H9 (cell line): ENCODE data around the gene ZNF618. TPM values are rescaled to one million over a fixed set of nuclear protein-coding genes. Genes with fewer than 3 reads are reported as not detected.

Experiments used
- DNase-seq: peaks from one replicate; pipeline ENCODE4 v3.0.0-alpha.2; 2017
- H2AFZ ChIP-seq: one replicate; pipeline ENCODE4 v1.6.1; 2013; ENCODE audit warnings: mild to moderate bottlenecking, low read length, control low read depth, moderate library complexity
- H2AK5ac ChIP-seq: 2 replicates; pipeline ENCODE4 v1.6.1; 2013; ENCODE audit warnings: low read length, control low read depth, mixed read lengths; ENCODE audit not compliant: insufficient read length
- H2BK120ac ChIP-seq: one replicate; pipeline ENCODE4 v1.6.1; 2013; ENCODE audit warnings: low read depth, mild to moderate bottlenecking, low read length, control low read depth, inconsistent platforms; ENCODE audit not compliant: poor library complexity, severe bottlenecking
- H2BK12ac ChIP-seq: 2 replicates; pipeline ENCODE4 v1.6.1; 2013; ENCODE audit warnings: low read length, control low read depth, mixed read lengths, low read depth; ENCODE audit not compliant: insufficient read length
- H2BK15ac ChIP-seq: 2 replicates; pipeline ENCODE4 v1.6.1; 2013; ENCODE audit warnings: low read depth, low read length, control low read depth
- H2BK20ac ChIP-seq: one replicate; pipeline ENCODE4 v1.6.1; 2013; ENCODE audit warnings: low read depth, mild to moderate bottlenecking, low read length, control low read depth, inconsistent platforms; ENCODE audit not compliant: poor library complexity, severe bottlenecking
- H2BK5ac ChIP-seq: 2 replicates; pipeline ENCODE4 v1.6.1; 2013; ENCODE audit warnings: low read length, control low read depth, mixed read lengths; ENCODE audit not compliant: insufficient read length
- H3K14ac ChIP-seq: 2 replicates; pipeline ENCODE4 v1.6.1; 2013; ENCODE audit warnings: low read length, control low read depth; ENCODE audit not compliant: insufficient read depth
- H3K18ac ChIP-seq: 2 replicates; pipeline ENCODE4 v1.6.1; 2013; ENCODE audit warnings: low read depth, mild to moderate bottlenecking, mixed read lengths, low read length, control low read depth; ENCODE audit not compliant: insufficient read length
- H3K23ac ChIP-seq: 2 replicates; pipeline ENCODE4 v1.6.1; 2013; ENCODE audit warnings: low read length, control low read depth, mixed read lengths, low read depth; ENCODE audit not compliant: insufficient read length
- H3K23me2 ChIP-seq: 2 replicates; pipeline ENCODE4 v1.6.1; 2013; ENCODE audit warnings: low read depth, mild to moderate bottlenecking, mixed read lengths, low read length, control low read depth; ENCODE audit not compliant: insufficient read length, poor library complexity, severe bottlenecking
- H3K27ac ChIP-seq: 2 replicates; pipeline ENCODE4 v1.5.1; 2013; ENCODE audit warnings: low read length, control low read depth, mixed read lengths, low read depth; ENCODE audit not compliant: insufficient read length
- H3K27me3 ChIP-seq: 2 replicates; pipeline ENCODE4 v1.6.1; 2013; ENCODE audit warnings: low read length, control low read depth, inconsistent platforms; ENCODE audit not compliant: insufficient read depth
- H3K4ac ChIP-seq: 2 replicates; pipeline ENCODE4 v1.6.1; 2013; ENCODE audit warnings: low read depth, mild to moderate bottlenecking, control low read depth, inconsistent platforms, low read length, moderate library complexity
- H3K4me1 ChIP-seq: 2 replicates; pipeline ENCODE4 v1.6.1; 2013; ENCODE audit warnings: low read length, control low read depth, inconsistent platforms; ENCODE audit not compliant: insufficient read depth
- H3K4me2 ChIP-seq: 2 replicates; pipeline ENCODE4 v1.6.1; 2013; ENCODE audit warnings: low read length, control low read depth, mixed read lengths; ENCODE audit not compliant: insufficient read length, insufficient read depth
- H3K56ac ChIP-seq: 2 replicates; pipeline ENCODE4 v1.6.1; 2013; ENCODE audit warnings: low read depth, mild to moderate bottlenecking, mixed read lengths, low read length, control low read depth; ENCODE audit not compliant: insufficient read length
- H3K79me1 ChIP-seq: 2 replicates; pipeline ENCODE4 v1.6.1; 2013; ENCODE audit warnings: low read depth, mild to moderate bottlenecking, moderate library complexity, low read length, control low read depth, inconsistent platforms; ENCODE audit not compliant: insufficient read depth, poor library complexity, severe bottlenecking
- H3K79me2 ChIP-seq: 2 replicates; pipeline ENCODE4 v1.6.1; 2013; ENCODE audit warnings: low read length, control low read depth, inconsistent platforms; ENCODE audit not compliant: insufficient read depth
- H3K9ac ChIP-seq: 2 replicates; pipeline ENCODE4 v1.6.1; 2013; ENCODE audit warnings: low read length, control low read depth, mixed read lengths; ENCODE audit not compliant: insufficient read length; ENCODE audit errors: extremely low read depth
- H3K9me3 ChIP-seq: one replicate; pipeline ENCODE4 v1.6.1; 2013; ENCODE audit warnings: low read depth, low read length, inconsistent platforms; ENCODE audit not compliant: control insufficient read depth
- H3T11ph ChIP-seq: one replicate; pipeline ENCODE4 v1.6.1; 2013; ENCODE audit warnings: mild to moderate bottlenecking, low read length, control low read depth, inconsistent platforms
- H4K20me1 ChIP-seq: one replicate; pipeline ENCODE4 v1.6.1; 2013; ENCODE audit not compliant: control insufficient read depth, insufficient read length, insufficient read depth
- H4K5ac ChIP-seq: 2 replicates; pipeline ENCODE4 v1.6.1; 2013; ENCODE audit warnings: low read depth, mild to moderate bottlenecking, mixed read lengths, low read length, control low read depth; ENCODE audit not compliant: insufficient read length
- H4K8ac ChIP-seq: replicated peaks from 2 replicates; pipeline ENCODE4 v1.6.1; 2013; ENCODE audit warnings: low read length, control low read depth, mixed read lengths, low read depth; ENCODE audit not compliant: insufficient read length
- H4K91ac ChIP-seq: 2 replicates; pipeline ENCODE4 v1.6.1; 2013; ENCODE audit warnings: low read depth, mild to moderate bottlenecking, moderate library complexity, mixed read lengths, low read length, control low read depth; ENCODE audit not compliant: insufficient read length
- H3K27ac Mint-ChIP-seq, 3 experiments: 2 replicates in 2 of 3; 3 replicates in 1 of 3; pipeline ENCODE4 v1.8.0; 2020 to 2021; ENCODE audit warnings: mixed read lengths in 3 of 3, mild to moderate bottlenecking in 1 of 3, moderate library complexity in 1 of 3
- H3K27me3 Mint-ChIP-seq: 2 replicates; pipeline ENCODE4 v1.8.0; 2021; ENCODE audit warnings: low read depth, mild to moderate bottlenecking, moderate library complexity, mixed read lengths
- H3K36me3 Mint-ChIP-seq, 3 experiments: 2 replicates in 2 of 3; 3 replicates in 1 of 3; pipeline ENCODE4 v1.8.0; 2020 to 2021; ENCODE audit warnings: low read depth in 3 of 3, mixed read lengths in 3 of 3; ENCODE audit not compliant: insufficient read depth in 1 of 3
- H3K4me1 Mint-ChIP-seq, 2 experiments: 2 replicates each; pipeline ENCODE4 v1.8.0; 2020; ENCODE audit warnings: mixed read lengths in 2 of 2
- H3K4me3 Mint-ChIP-seq, 2 experiments: 2 replicates in 1 of 2; 3 replicates in 1 of 2; pipeline ENCODE4 v1.8.0; 2020 to 2021; ENCODE audit warnings: mild to moderate bottlenecking in 2 of 2, mixed read lengths in 2 of 2, moderate library complexity in 1 of 2
- H3K9me3 Mint-ChIP-seq, 2 experiments: 2 replicates in 1 of 2; 3 replicates in 1 of 2; pipeline ENCODE4 v1.8.0; 2020; ENCODE audit warnings: mild to moderate bottlenecking in 2 of 2, mixed read lengths in 2 of 2, moderate library complexity in 1 of 2
- WGBS: extraction: QIAGEN DNeasy Blood & Tissue Kit; methylation state at CpG from one replicate; pipeline ENCODE4 v1.1.7; 2013; ENCODE audit warnings: missing lambda C conversion rate, low lambda C conversion rate, mixed read lengths; ENCODE audit not compliant: insufficient read length; ENCODE audit errors: extremely low coverage; 5-methylcytosine and 5-hydroxymethylcytosine counted together
- total RNA-seq: library from RNA; stranded (reverse); gene quantifications from 2 replicates; pipeline ENCODE4 v1.2.1, GENCODE V29; 2021
- TF ChIP-seq, protein P1 (sequence below): fragments of 200-600 bp; sonication (generic); conservative IDR thresholded peaks from 3 replicates; pipeline ENCODE4 v1.8.0; 2021; ENCODE audit warnings: antibody characterized with exemption, mild to moderate bottlenecking

The ZNF618 gene
- total RNA-seq, 1 experiment from 2014 or later, result 13.6 TPM

DNA sequence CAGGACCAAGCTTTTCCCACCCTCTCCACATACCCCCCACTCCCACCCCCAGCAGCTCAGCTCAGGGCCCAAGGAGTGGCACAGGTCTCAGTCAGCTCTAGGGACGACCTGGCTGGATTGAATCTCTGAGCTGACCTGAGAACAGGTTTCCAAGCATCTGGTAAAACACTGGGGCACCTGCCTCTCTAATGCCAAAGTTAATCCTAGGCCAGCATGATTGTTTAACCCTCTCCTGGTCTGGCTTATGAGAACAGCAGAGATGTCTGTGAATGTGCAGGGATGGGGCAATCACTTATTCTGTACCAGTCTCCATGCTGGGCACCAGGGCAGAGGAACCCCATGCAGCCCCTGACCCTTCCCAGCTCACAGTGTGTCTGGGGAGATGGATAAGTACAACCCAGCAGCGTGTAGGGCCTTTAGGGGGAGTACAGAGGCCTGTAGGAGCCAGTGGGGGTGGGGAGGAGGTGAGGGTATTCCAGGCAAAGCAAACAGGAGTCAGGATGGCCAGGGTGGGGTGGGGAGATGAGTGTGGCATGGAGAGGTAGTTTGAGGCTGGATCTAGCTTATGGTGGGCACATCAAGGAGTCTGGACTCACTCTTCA lies 223.7 kb downstream of the ZNF618 start:
- no peaks in the 10 kb centered on the region for H3K79me2 ChIP-seq
- DNase-seq, result no peak
- no peak overlapping the region for H3K56ac ChIP-seq
- no peak overlapping the region for H3K27ac ChIP-seq
- H4K20me1 ChIP-seq, result no peaks in the 10 kb centered on the region
- no peak overlapping the region for H4K5ac ChIP-seq
- Mint-ChIP-seq H3K9me3 (peaks cover 12% of the 10 kb centered on the region in 2 experiments), H3K36me3 (peaks cover 2 to 9% (median 3%) of the 10 kb centered on the region in 3 experiments; a peak in 4 of 7 replicates), H3K4me1 (peaks cover 8 to 22% of the 10 kb centered on the region in 2 experiments), H3K27ac (no peak overlapping the region), H3K4me3 (no peak overlapping the region), H3K27me3 (peaks cover 78% of the 10 kb centered on the region)
- no peak overlapping the region for H2BK15ac ChIP-seq
- H3K4ac ChIP-seq, result no peak overlapping the region
- H2BK5ac ChIP-seq, result no peak overlapping the region
- peaks cover 7% of the 10 kb centered on the region for H3K23me2 ChIP-seq
- no peak overlapping the region for H2BK120ac ChIP-seq
- H3T11ph ChIP-seq, result no peak overlapping the region
- 0 out of 2 replicates have a peak, but pooled peaks cover 2% of the 10 kb centered on the region for H3K4me1 ChIP-seq
- no peaks in the 10 kb centered on the region for H3K9me3 ChIP-seq
- no peak overlapping the region for H3K9ac ChIP-seq
- no peaks in the 10 kb centered on the region for H3K79me1 ChIP-seq
- no peak overlapping the region for H4K91ac ChIP-seq
- no peak overlapping the region for H4K8ac ChIP-seq
- no CpG with 5 or more reads among the region's 2 CpGs for WGBS
- no peak overlapping the region for H3K4me2 ChIP-seq
- no peak overlapping the region for H2BK20ac ChIP-seq
- H2AK5ac ChIP-seq, result no peak overlapping the region
- H3K27me3 ChIP-seq, result peaks cover 3% of the 10 kb centered on the region; the same call in 1 of the 2 replicates
- H3K18ac ChIP-seq, result no peak overlapping the region
- H3K14ac ChIP-seq, result no peak overlapping the region
- TF ChIP-seq, protein P1, sequence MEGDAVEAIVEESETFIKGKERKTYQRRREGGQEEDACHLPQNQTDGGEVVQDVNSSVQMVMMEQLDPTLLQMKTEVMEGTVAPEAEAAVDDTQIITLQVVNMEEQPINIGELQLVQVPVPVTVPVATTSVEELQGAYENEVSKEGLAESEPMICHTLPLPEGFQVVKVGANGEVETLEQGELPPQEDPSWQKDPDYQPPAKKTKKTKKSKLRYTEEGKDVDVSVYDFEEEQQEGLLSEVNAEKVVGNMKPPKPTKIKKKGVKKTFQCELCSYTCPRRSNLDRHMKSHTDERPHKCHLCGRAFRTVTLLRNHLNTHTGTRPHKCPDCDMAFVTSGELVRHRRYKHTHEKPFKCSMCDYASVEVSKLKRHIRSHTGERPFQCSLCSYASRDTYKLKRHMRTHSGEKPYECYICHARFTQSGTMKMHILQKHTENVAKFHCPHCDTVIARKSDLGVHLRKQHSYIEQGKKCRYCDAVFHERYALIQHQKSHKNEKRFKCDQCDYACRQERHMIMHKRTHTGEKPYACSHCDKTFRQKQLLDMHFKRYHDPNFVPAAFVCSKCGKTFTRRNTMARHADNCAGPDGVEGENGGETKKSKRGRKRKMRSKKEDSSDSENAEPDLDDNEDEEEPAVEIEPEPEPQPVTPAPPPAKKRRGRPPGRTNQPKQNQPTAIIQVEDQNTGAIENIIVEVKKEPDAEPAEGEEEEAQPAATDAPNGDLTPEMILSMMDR, result no peak
- H3K23ac ChIP-seq, result no peak overlapping the region
- H2AFZ ChIP-seq, result no peak overlapping the region
- H2BK12ac ChIP-seq, result no peak overlapping the region
